GM18907 (cell line): ENCODE results near the gene PLEKHM3.
"Not testable (repeated sequence)": the region's sequence is repeated elsewhere in the genome, so short reads cannot be mapped to it uniquely, and the experiment has no call there.

Experiments
- ATAC-seq: cut with Tn5 transposase; IDR thresholded peaks from one replicate; pipeline ENCODE4 v1.9.1; 2021; ENCODE audit warnings: mild to moderate bottlenecking, moderate library complexity; ENCODE audit not compliant: unreplicated experiment

Gene PLEKHM3

DNA sequence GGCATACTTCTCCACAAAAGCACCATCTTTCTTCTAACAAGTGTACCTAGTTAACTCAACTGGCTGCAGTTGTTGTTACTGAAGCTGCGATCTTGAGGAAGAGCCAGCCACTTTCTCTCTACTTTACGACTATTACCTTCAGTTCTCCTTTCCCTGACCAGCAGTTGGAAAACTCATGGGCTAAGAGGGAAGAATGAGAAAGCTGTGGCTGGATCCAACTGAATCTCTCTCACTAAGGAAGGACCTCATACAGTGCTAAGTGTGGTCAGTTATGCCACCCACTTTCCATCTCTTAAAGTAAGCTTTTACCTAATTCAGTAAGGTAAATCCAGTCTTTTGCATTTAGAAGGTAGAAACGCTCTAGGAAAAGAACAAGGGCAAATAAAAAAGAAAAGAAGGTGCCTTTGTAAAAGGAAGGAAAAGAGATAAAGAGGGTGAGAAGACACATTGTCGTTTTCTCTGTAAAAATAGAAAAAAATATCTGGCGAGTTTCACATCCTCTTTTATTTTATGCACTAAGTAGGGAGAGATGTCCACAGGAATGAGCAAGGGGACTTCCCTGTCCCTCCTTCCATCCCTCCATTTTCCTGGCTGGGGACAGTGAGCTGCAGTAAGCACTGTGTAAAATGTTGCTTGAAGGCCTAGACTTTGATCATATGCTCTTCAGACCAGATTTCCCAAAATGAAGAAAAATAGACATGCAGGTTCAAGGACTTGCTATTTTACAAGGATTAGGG, 73.4 kb downstream of the PLEKHM3 start:
- ATAC-seq = peak; percentile 46

DNA sequence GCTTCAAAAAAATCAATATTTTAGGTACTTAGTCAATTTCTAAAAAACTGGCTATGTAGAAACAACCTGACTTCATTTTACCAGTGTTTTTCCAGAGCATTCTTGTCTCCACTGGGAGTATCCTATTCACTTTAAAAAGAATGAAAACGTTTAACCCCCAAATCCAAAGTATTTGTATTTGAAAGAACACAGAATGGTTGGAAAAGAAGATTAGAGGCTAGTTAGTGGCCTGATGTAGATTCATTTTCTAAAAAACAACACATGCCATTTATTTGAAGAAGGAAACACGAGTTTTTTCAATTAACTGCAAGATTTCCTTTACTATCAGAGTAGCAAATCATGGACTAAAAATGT, 74.6 kb downstream of the PLEKHM3 start:
- ATAC-seq = no peak

DNA sequence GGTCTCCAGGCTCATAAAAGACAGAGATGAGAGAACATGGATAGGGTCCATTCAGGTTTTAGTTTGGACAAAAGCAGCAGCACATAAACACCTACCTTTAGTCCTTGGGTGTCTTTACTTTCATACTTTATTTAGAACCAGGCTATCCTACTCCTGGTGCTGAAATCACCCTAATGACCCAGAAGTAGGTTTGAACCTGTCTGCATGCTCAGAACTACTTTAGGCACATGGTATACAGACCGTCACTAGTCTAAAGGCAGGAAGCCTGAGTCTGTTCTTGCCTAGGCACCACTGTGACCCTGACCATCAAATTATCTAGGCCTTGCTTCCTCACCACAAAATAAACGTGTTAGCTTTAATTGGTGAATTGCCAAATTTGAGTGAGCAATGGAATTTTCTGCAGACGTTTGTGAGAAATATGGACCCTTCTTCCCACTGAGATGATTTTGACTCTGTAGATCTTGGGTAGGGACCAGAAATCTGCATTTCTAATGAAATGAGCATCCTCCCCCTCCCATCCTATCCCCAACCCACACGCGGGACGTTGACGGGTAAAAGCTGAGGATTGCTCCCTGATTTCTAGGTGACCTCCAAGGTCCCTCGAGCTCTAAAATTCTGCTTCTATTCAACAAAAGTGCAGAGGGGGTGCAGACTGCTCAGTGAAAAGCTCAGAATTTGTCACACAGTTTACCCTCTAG, 75.1 kb downstream of the PLEKHM3 start:
- no peak for ATAC-seq

DNA sequence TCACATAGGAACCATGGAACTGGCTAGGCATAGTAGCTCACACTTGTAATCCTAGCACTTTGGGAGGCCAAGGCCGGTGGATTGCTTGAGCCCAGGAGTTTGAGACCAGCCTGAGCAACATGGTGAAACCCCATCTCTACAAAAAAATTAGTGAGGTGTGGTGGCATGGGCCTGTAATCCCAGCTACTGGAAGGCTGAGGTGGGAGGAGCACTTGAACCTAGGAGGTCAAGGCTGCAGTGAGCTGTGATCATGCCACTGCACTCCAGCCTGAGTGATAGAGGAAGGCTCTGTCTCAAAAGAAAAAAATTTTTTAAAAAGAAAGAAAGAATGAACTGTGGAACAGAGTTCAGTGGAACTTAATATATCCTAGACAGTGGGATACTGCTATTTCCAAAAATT, 76.1 kb downstream of the PLEKHM3 start:
- ATAC-seq = not testable (repeated sequence)

DNA sequence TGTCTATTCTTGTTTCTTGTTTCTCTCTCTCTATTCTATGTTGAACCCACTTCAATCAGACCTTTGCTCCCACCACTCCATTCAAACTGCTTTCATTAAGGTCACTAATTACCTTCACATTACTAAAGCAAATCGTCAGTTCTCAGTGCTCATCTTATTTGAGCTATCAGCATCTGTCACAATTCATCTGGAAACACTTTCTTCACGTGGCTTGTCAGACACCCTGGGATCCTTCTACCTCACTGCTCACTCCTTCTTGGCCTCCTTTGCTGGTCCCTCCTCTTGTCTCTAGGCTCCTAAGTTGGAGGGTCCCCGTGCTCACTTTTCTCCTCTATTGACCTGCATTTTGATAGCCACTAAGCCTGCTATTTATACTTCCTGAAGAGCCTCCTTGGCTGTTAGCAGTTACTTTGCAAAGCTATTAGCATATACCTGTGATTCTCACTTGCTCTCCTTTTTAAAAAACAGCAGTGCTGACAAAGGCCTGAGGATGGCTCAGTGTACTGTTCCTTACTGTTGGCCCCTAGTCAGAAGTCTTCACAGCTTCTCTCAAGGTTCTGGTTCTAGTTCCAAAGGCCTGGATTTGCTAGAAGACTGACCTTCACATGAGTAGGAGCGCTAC, 80.2 kb downstream of the PLEKHM3 start:
- no peak for ATAC-seq

DNA sequence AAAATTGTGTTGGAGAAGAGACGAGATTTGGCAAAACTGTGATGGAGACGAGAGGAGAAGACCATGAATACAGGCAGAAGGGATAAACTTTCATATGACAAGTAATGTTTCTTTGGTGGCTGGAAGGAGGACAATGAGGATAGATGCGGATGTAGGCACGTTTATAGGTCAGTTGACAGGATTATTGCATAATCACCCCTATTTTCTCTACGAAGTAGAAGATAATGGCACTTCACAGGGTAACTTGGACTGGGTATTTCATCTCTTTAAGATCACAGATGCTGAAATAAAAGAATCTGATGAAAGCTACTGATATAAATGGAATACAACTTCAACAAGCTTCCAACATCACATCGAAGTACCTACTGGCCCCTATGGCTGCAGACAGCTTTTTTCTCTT, 81.0 kb downstream of the PLEKHM3 start:
- ATAC-seq = no peak

DNA sequence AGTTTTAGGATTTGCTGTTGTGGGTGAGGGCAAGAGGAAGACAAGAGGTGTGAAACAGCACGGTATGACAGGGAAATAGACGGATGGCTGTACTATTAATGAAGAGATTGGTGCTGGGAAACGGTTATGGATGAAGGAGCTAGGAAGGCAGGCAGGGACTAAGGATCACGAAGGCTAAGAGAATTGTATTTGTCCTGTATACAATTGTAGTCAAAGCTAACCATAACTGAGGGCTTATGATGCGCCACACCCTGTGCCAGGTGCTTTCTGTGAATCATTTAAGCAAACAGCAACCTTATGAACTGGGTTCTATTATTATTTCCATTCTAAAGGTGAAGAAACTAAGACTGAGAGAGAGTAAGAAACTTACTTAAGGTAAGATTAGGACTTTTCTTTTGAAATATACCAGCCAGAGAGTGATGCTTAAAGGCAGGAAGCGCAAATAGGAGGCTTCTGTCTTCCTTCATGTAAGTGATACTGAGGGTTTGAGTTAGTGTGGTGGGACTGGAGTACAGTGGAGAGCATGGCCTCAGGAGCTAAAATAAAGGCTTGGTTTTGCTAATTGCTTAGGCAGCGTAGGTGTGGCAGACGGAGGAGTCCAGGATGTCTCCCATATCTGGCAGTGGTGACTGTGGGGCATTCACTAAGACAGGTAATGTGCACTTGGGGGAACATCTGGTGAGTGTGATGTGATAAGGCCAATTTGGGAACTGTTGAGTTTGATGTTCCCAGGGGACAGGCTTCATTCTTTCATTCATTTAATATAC, 85.8 kb downstream of the PLEKHM3 start:
- ATAC-seq = no peak

DNA sequence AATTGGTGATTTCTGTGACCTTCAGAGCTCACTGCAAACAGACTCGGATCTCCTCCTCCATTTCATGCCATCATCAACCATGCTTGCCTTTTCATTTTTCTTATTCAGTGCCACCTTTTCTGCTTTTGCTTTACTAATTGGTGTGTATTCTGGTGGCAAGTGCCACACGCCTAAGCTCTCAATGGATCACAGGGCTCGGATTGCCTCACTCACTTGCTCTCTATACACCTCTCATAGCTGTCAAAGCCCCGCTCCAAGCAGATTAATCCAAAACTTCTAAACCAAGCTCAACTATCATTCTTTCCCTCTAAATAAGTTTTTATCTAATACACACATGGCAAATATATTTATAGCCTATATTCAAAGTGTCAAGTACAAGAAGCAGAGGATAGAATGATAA, 86.4 kb downstream of the PLEKHM3 start:
- no peak for ATAC-seq

DNA sequence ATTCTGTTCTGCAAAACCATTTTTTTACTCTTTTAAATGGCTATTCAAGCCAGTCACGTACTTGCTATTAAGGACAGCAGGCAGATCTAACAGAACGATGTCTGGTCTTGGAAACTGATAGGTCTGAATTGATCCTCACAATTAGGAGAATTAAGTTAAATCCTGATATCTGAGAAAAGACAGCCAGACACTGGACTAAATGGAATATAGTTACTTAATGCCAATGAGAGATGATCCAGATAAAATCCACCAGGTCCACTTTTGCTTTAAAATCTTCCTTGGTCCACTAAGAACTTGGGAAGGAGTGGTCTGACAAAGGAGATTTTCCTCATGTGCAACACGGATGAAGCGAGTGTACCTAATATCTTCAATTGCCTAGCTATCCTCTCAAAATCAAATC, 86.9 kb downstream of the PLEKHM3 start:
- ATAC-seq = no peak

DNA sequence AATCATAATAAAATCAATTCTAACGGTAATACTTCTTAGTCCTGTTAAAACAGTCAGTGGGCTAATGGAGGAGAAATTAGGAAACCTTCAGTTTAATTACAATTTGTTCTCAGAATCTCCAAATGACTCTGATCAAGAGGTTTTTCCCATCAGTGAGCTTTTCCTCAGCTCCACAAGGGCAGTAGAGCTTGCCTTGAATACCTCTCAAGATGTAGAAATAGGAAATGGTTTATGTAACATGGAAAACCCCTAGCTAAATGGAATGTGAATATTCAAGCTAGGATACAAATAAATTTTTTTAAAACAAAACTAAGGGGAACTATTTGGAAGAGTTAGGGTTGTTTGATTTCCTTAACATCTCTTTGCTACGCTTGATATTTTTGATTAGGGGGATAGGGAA, 87.5 kb downstream of the PLEKHM3 start:
- no peak for ATAC-seq

DNA sequence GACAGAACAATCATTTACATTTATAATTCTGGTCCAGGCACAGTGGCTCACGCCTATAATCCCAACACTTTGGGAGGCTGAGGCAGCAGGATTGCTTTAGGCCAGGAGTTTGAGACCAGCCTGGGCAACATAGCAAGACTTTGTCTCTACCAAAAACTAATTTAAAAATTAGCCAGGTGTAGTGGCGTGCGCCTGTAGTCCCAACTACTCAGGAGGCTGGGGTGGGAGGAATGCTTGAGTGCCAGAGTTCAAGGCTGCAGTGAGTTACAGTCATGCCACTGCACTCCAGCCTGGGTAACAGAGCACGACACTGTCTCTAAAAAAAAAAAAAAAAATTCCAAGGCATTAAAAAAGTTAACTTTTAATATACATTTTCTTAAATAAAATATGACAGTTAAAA, 88.1 kb downstream of the PLEKHM3 start:
- ATAC-seq = no peak

DNA sequence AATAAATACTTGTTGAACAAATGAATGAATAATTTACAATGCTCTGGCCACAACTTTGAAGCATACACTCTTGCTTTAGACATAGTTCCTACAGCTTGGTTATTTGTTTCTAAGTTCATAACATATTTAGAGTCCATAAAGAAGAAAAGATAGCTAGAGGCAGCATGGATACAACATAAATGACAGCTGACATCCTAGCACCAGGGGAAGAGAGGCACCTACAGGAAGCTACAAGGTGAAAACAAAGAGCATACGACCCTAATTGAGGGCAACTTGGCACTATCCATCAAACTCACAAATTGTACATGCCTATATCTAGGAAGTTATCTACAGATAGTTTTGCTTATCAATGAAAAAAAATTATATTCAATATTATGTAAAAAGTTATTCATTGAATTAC, 88.9 kb downstream of the PLEKHM3 start:
- no peak for ATAC-seq

DNA sequence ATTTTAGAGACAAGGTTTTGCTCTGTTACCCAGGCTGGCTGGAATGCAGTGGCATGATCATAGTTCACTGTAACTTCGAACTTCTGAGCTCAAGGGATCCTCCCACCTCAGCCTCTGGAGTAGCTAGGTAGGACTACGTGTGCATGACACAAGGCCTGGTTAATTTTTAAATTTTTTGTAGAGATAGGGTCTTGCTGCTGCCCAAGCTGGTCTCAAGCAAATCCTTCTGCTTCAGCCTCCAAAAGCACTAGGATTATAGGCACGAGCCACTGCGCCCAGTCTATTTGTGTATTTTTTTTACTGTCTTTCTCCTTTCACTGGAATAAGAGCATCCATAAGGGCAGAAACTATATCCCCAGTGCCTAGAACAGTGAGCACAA, 89.3 kb downstream of the PLEKHM3 start:
- no peak for ATAC-seq

DNA sequence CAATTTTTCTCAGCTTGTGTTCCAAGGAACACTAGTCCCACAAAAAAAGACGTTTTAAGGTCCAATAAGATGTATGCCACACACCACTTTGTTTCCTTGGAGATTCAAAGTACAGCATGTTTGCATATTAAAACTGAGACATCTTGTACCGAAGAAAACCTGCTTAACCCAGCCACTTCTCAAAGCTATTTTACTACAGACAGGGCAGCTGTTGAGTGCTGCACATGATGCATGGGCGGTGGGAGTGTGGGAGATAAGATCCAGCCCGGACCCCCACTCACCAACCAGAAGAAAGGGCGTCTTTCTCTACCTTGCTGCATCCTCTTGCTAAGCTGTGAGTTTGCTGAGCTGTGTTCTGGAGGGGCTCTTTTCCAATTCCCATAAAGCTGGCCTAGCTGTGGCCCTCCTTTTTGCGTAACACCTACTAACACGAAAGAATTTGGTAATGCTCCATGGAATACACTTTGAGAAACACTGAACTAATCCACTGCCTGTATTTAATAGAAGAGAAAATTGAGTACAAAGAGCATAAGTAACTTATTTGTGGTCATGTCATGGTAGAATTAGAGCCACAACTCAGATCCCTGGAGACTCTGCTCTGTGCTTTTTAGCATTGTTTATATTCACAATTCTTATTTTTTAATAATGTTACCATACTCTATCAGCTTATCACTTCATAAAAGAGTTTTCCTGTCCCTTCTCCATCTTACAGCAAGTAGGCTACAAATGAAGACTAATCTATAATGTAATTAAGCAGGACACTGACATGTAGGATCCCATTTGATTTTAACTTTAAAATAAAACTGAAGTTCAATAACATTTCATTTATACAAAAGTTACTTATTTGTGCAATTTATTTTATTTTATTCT, 90.0 kb downstream of the PLEKHM3 start:
- ATAC-seq = peak; percentile 71

DNA sequence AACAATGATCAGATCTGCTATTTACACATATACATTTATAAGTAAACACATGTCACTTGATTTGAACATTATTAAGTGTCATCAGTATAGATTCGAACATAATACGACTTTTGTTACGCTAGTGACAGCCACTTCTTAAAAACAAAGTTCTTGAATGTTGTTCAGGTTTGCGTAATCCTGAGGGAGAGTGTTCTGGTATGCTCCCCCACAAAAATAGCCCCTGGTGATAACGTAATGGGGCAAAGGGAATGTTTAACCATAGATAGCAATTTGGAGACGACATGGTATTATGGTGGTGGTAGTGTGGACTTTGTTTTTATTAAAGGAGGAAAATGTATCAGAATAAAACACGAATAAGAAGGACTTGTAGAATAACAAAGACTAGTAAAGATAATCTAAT, 90.6 kb downstream of the PLEKHM3 start:
- no peak for ATAC-seq

DNA sequence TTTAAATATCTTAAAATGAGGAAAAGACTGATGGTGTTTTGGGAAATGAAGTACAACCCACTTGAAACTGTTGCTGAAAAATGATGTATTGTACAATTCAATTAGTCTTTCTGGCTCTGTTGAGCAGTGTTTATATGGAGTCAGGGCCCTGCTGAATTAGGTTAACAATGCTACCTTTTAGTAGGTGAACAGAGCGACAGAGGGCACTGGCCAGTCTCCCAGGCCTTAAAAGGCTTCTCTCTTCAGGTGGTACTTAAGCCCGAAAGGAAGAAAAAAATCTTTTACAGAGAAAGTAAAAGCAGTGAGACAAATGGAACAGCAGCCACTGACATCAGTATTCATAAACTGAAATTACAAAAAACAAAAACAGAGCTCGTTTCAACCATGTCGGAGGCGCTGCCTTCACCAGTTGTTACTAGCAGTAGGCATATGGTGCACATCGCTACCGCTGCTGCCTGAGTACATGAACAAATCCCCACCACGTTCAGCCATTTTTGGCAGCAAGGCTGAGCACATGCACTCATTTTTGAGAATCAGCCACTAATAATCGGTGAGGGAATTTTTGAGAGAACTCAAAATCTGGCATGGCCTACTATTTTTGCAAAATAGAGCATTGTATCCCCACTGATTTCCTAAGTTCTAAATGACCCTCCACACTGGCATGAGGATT, 91.8 kb downstream of the PLEKHM3 start:
- no peak for ATAC-seq

DNA sequence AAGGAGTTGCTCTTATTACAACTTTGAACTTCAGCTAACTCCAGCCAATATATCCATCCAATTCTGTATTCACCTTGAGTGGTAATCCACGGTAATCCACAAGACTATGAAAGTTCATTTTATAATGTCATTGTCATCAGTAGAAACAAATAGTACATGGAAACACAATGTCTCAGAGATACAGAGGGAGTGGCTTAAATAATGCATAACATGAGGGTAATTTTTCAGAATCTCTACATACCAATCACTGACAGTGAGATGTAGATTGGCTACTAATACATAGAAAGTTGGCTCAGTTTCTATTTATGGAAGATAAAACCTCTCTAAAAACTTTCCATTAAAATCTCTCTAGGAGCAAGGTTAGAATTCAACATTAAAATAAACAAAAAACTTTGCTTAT, 93.2 kb downstream of the PLEKHM3 start:
- no peak for ATAC-seq

DNA sequence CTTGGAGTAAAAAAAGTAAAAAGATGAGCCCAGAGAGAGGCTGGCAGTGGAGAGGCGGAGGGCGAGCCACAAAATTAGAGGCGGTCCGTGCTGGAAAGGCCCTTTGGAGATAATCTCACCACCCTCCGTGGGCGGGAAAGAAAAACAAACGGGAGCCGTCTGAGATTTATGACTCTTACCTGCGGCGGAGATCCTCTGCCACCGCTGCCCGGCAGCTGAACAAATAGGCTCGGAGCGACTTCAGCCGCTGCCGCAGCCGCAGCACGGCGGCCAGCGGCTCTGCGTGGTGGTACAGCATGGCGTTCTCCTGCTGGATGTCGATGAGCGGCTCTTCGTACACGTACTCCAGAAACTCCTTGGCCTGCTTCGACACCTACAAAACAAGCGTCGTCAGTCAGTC, 94.6 kb downstream of the PLEKHM3 start:
- ATAC-seq = no peak

DNA sequence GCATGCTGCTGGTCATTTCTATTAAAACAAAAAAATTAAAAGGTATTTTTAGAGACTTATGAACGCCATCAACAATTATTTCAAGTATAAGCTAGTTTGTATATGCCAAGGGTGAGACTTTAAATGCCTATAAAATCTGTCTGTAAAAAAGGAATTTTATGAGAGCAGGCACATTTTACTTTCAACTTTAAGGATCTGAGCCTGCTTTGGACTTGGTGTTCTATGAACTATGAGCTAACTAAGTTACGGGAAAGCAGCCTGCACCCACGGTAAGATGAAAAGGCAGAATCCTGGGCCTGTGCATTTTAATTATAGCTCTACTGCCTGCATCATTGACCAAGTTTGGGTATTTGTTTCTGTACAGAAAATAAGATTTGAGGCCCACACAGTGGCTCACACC, 95.4 kb downstream of the PLEKHM3 start:
- ATAC-seq = no peak

DNA sequence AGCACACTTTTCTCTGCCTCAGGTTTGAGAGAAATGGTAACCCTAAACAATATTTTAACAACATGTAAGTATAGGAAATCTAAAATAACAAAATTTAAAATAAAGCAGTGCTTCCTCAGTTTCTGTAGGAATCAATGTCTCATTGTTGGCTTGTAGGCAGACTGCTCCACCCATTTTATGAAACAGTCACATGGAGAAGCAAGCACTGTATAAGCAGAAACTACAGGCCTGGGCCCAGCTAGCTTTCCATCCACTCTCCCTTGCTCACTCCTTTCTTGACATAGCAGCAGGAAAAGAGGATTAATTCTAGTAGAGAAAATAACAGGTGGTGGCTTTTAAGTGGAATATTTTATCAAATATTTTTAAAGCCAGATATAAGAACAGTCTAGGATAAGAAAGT, 97.2 kb downstream of the PLEKHM3 start:
- no peak for ATAC-seq
